ENCODE data around the gene RALGAPA2.

The RALGAPA2 gene

GRCh38 chr20:20399531-20400500 lies 312.6 kb downstream of the RALGAPA2 start:
- no peak for TF ChIP-seq CTCF (IDR thresholded peaks at IDR 0.05; ENCODE audit: borderline replicate concordance, control extremely low read depth, extremely low read depth, insufficient read depth, missing control alignments)
- in situ Hi-C loops (cut with MboI; ENCODE audit: low sequenced_read_pairs, unreplicated experiment), result no loop called here

GRCh38 chr20:20398123-20398522 lies 314.3 kb downstream of the RALGAPA2 start:
- in situ Hi-C loops (cut with MboI; ENCODE audit: low sequenced_read_pairs, unreplicated experiment), result no loop called here
- no peak for DNase-seq (ENCODE audit: low spot score)
- TF ChIP-seq CTCF (IDR thresholded peaks at IDR 0.05; ENCODE audit: borderline replicate concordance, control extremely low read depth, extremely low read depth, insufficient read depth, missing control alignments), result no peak

More at GRCh38 chr20:20399531-20400500, 312.6 kb downstream of the RALGAPA2 start:
- DNase-seq (ENCODE audit: low spot score), result no peak

GRCh38 chr20:20396794-20397193 lies 315.6 kb downstream of the RALGAPA2 start:
- in situ Hi-C loops (cut with MboI; ENCODE audit: low sequenced_read_pairs, unreplicated experiment), result no loop called here
- DNase-seq (ENCODE audit: low spot score), result no peak
- TF ChIP-seq CTCF (IDR thresholded peaks at IDR 0.05; ENCODE audit: borderline replicate concordance, control extremely low read depth, extremely low read depth, insufficient read depth, missing control alignments), result no peak

GRCh38 chr20:20395903-20396568 lies 316.4 kb downstream of the RALGAPA2 start:
- no peak for DNase-seq (ENCODE audit: low spot score)
- TF ChIP-seq CTCF (IDR thresholded peaks at IDR 0.05; ENCODE audit: borderline replicate concordance, control extremely low read depth, extremely low read depth, insufficient read depth, missing control alignments), result no peak
- in situ Hi-C loops (cut with MboI; ENCODE audit: low sequenced_read_pairs, unreplicated experiment), result no loop called here

GRCh38 chr20:20395087-20395486 lies 317.4 kb downstream of the RALGAPA2 start:
- in situ Hi-C loops (cut with MboI; ENCODE audit: low sequenced_read_pairs, unreplicated experiment), result no loop called here
- DNase-seq (ENCODE audit: low spot score), result no peak
- TF ChIP-seq CTCF (IDR thresholded peaks at IDR 0.05; ENCODE audit: borderline replicate concordance, control extremely low read depth, extremely low read depth, insufficient read depth, missing control alignments), result no peak

GRCh38 chr20:20393207-20394120 lies 319.0 kb downstream of the RALGAPA2 start:
- TF ChIP-seq CTCF (IDR thresholded peaks at IDR 0.05; ENCODE audit: borderline replicate concordance, control extremely low read depth, extremely low read depth, insufficient read depth, missing control alignments), result no peak
- in situ Hi-C loops (cut with MboI; ENCODE audit: low sequenced_read_pairs, unreplicated experiment), result no loop called here
- DNase-seq (ENCODE audit: low spot score), result no peak
